Fibroblast of pulmonary artery (primary cell): ENCODE measurements around the gene CD47.

ENCODE experiments used
- DNase-seq: peaks from one replicate; pipeline ENCODE4 v3.0.0-alpha.2; 2010; ENCODE audit warnings: low read depth
- H3K4me3 ChIP-seq: replicated peaks from 2 replicates; pipeline ENCODE4 v1.5.1; 2011; ENCODE audit warnings: low read depth, mild to moderate bottlenecking, control low read depth, low read length, moderate library complexity
- CTCF ChIP-seq: IDR thresholded peaks from 2 replicates; pipeline ENCODE4 v1.5.1; 2011; ENCODE audit warnings: mild to moderate bottlenecking, control low read depth, low read length, inconsistent platforms; ENCODE audit errors: missing control alignments

The CD47 gene

GRCh38 chr3:108117241-108117775 is 26.5 kb upstream of the CD47 start:
- TF ChIP-seq CTCF, result no peak
- DNase-seq, result peak; percentile 6
- no peak overlapping the region for H3K4me3 ChIP-seq

GRCh38 chr3:108114423-108115065 is 23.7 kb upstream of the CD47 start:
- TF ChIP-seq CTCF, result no peak
- DNase-seq, result no peak
- no peak overlapping the region for H3K4me3 ChIP-seq

GRCh38 chr3:108113975-108114374 is 23.1 kb upstream of the CD47 start:
- no peak for TF ChIP-seq CTCF
- no peak overlapping the region for H3K4me3 ChIP-seq
- no peak for DNase-seq

GRCh38 chr3:108110934-108111333 is 20.1 kb upstream of the CD47 start:
- H3K4me3 ChIP-seq, result no peak overlapping the region
- DNase-seq, result no peak
- TF ChIP-seq CTCF, result no peak

GRCh38 chr3:108108416-108108815 is 17.6 kb upstream of the CD47 start:
- no peak for TF ChIP-seq CTCF
- no peak for DNase-seq
- H3K4me3 ChIP-seq, result no peak overlapping the region

GRCh38 chr3:108106449-108106848 is 15.6 kb upstream of the CD47 start:
- DNase-seq, result no peak
- no peak for TF ChIP-seq CTCF

GRCh38 chr3:108106031-108106430 is 15.2 kb upstream of the CD47 start:
- no peak for TF ChIP-seq CTCF
- DNase-seq, result no peak
- no peak overlapping the region for H3K4me3 ChIP-seq

More at GRCh38 chr3:108106449-108106848, 15.6 kb upstream of the CD47 start:
- no peak overlapping the region for H3K4me3 ChIP-seq
